WTC11 (cell line): Measurements from ENCODE around the gene HFE. TPM values are rescaled to one million over a fixed set of nuclear protein-coding genes. Genes with fewer than 3 reads are reported as not detected.

ENCODE experiments used
- ATAC-seq: fragments of 200-7000 bp; cut with Tn5 transposase; 2 replicates; pipeline ENCODE4 v1.10.0; 2021; ENCODE audit warnings: mild to moderate bottlenecking, moderate library complexity
- CTCF ChIA-PET: fragments of 300-600 bp; sonication (Branson Sonifier 250); formaldehyde crosslinking; loops from one replicate; lab custom pipeline; 2021; ENCODE audit warnings: antibody characterized with exemption; lab: Charles Lee
- POLR2A ChIA-PET: fragments of 350-600 bp; sonication (Branson Sonifier 250); formaldehyde crosslinking; loops from one replicate; lab custom pipeline; 2021; ENCODE audit warnings: antibody characterized with exemption; lab: Charles Lee
- DNase-seq: peaks from one replicate; pipeline ENCODE4 v3.0.0; 2021; ENCODE audit warnings: low spot score
- H3K27ac Mint-ChIP-seq: 2 replicates; pipeline ENCODE4 v1.8.0; 2021; ENCODE audit warnings: mixed read lengths
- H3K27me3 Mint-ChIP-seq: 2 replicates; pipeline ENCODE4 v1.8.0; 2021; ENCODE audit warnings: low read depth, mild to moderate bottlenecking, moderate library complexity, mixed read lengths
- H3K36me3 Mint-ChIP-seq: 2 replicates; pipeline ENCODE4 v1.8.0; 2021; ENCODE audit warnings: mixed read lengths
- H3K4me1 Mint-ChIP-seq: 2 replicates; pipeline ENCODE4 v1.8.0; 2022; ENCODE audit warnings: mixed read lengths
- H3K4me3 Mint-ChIP-seq: 2 replicates; pipeline ENCODE4 v1.8.0; 2021; ENCODE audit warnings: mild to moderate bottlenecking, moderate library complexity, mixed read lengths
- H3K9me3 Mint-ChIP-seq: 2 replicates; pipeline ENCODE4 v1.8.0; 2021; ENCODE audit warnings: mixed read lengths
- CREB1 ChIP-seq: sonication (generic); formaldehyde crosslinking; IDR thresholded peaks from 2 replicates; pipeline ENCODE4 v1.8.0; 2023; ENCODE audit warnings: mild to moderate bottlenecking, missing genetic modification reagents
- FOXJ3 ChIP-seq: sonication (generic); formaldehyde crosslinking; IDR thresholded peaks from 2 replicates; pipeline ENCODE4 v1.9.0; 2021; ENCODE audit warnings: missing genetic modification reagents, mild to moderate bottlenecking, borderline replicate concordance
- FOXP4 ChIP-seq: sonication (generic); formaldehyde crosslinking; IDR thresholded peaks from 2 replicates; pipeline ENCODE4 v1.8.0; 2022; ENCODE audit warnings: mild to moderate bottlenecking, missing genetic modification reagents
- HMGA2 ChIP-seq: fragments of 250-450 bp; sonication (Bioruptor Pico); IDR thresholded peaks from 2 replicates; pipeline ENCODE4 v1.4.0; 2021; ENCODE audit warnings: mild to moderate bottlenecking, moderate library complexity
- JUN ChIP-seq: sonication (generic); formaldehyde crosslinking; IDR thresholded peaks from 2 replicates; pipeline ENCODE4 v1.8.0; 2023; ENCODE audit warnings: mild to moderate bottlenecking, missing genetic modification reagents
- TP53 ChIP-seq: sonication (generic); formaldehyde crosslinking; IDR thresholded peaks from 2 replicates; pipeline ENCODE4 v1.8.1; 2023; ENCODE audit warnings: mild to moderate bottlenecking, missing genetic modification reagents
- ZMAT4 ChIP-seq: fragments of 250-450 bp; sonication (Bioruptor Pico); IDR thresholded peaks from 2 replicates; pipeline ENCODE4 v1.9.0; 2021; ENCODE audit warnings: mild to moderate bottlenecking
- total RNA-seq: library from RNA; stranded (reverse); gene quantifications from 3 replicates; pipeline ENCODE4 v1.2.3, GENCODE V29; 2021
- TF ChIP-seq, protein P1 (sequence below): sonication (generic); formaldehyde crosslinking; IDR thresholded peaks from 2 replicates; pipeline ENCODE4 v1.8.0; 2023; ENCODE audit warnings: missing genetic modification reagents, mild to moderate bottlenecking, borderline replicate concordance
- TF ChIP-seq, protein P2 (sequence below): fragments of 250-450 bp; sonication (Bioruptor Pico); IDR thresholded peaks from 2 replicates; pipeline ENCODE4 v1.8.0; 2021; ENCODE audit warnings: mild to moderate bottlenecking
- TF ChIP-seq, protein P3 (sequence below): sonication (generic); formaldehyde crosslinking; IDR thresholded peaks from 2 replicates; pipeline ENCODE4 v1.8.1; 2023; ENCODE audit warnings: mild to moderate bottlenecking, moderate library complexity, missing genetic modification reagents
- TF ChIP-seq, protein P4 (sequence below): sonication (generic); formaldehyde crosslinking; IDR thresholded peaks from 2 replicates; pipeline ENCODE4 v1.8.0; 2023; ENCODE audit warnings: mild to moderate bottlenecking, missing genetic modification reagents

HFE gene
- total RNA-seq, 1 experiment from 2014 or later: 1.9 TPM

- TF ChIP-seq FOXP4 (CRISPR knock-in tag): no peak
- no peak for TF ChIP-seq FOXJ3 (CRISPR knock-in tag)
- TF ChIP-seq CREB1 (CRISPR knock-in tag): no peak
- TF ChIP-seq TP53: no peak
- TF ChIP-seq JUN (CRISPR knock-in tag): no peak
These were observed 34.1 kb downstream of the HFE start (continued) for GRCh38 chr6:26121141-26122004.

DNA sequence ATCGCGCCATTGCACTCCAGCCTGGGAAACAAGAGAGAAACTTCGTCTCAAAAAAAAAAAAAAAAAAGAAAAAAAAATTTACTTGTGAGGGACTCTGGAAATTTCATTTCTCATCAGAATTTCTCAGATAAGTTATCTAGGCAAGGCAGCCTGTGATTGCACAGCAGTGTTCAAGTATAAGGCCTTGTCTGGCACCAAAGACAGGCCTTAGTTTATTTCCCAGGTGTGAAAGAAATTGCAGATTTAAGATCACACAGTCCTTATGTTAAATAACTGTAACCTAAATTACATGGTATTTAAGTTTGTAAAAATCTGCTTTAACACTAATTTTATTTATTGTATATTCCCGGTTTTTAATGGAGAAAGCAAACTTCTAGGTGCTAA lies 34.8 kb downstream of the HFE start:
- TF ChIP-seq HMGA2 (CRISPR knock-in tag) (no peak), ZMAT4 (CRISPR knock-in tag) (no peak)
- TF ChIP-seq, protein P1, sequence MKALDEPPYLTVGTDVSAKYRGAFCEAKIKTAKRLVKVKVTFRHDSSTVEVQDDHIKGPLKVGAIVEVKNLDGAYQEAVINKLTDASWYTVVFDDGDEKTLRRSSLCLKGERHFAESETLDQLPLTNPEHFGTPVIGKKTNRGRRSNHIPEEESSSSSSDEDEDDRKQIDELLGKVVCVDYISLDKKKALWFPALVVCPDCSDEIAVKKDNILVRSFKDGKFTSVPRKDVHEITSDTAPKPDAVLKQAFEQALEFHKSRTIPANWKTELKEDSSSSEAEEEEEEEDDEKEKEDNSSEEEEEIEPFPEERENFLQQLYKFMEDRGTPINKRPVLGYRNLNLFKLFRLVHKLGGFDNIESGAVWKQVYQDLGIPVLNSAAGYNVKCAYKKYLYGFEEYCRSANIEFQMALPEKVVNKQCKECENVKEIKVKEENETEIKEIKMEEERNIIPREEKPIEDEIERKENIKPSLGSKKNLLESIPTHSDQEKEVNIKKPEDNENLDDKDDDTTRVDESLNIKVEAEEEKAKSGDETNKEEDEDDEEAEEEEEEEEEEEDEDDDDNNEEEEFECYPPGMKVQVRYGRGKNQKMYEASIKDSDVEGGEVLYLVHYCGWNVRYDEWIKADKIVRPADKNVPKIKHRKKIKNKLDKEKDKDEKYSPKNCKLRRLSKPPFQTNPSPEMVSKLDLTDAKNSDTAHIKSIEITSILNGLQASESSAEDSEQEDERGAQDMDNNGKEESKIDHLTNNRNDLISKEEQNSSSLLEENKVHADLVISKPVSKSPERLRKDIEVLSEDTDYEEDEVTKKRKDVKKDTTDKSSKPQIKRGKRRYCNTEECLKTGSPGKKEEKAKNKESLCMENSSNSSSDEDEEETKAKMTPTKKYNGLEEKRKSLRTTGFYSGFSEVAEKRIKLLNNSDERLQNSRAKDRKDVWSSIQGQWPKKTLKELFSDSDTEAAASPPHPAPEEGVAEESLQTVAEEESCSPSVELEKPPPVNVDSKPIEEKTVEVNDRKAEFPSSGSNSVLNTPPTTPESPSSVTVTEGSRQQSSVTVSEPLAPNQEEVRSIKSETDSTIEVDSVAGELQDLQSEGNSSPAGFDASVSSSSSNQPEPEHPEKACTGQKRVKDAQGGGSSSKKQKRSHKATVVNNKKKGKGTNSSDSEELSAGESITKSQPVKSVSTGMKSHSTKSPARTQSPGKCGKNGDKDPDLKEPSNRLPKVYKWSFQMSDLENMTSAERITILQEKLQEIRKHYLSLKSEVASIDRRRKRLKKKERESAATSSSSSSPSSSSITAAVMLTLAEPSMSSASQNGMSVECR (CRISPR knock-in tag): no peak
- TF ChIP-seq, protein P2, sequence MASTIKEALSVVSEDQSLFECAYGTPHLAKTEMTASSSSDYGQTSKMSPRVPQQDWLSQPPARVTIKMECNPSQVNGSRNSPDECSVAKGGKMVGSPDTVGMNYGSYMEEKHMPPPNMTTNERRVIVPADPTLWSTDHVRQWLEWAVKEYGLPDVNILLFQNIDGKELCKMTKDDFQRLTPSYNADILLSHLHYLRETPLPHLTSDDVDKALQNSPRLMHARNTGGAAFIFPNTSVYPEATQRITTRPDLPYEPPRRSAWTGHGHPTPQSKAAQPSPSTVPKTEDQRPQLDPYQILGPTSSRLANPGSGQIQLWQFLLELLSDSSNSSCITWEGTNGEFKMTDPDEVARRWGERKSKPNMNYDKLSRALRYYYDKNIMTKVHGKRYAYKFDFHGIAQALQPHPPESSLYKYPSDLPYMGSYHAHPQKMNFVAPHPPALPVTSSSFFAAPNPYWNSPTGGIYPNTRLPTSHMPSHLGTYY (CRISPR knock-in tag): no peak
- TF ChIP-seq, protein P3, sequence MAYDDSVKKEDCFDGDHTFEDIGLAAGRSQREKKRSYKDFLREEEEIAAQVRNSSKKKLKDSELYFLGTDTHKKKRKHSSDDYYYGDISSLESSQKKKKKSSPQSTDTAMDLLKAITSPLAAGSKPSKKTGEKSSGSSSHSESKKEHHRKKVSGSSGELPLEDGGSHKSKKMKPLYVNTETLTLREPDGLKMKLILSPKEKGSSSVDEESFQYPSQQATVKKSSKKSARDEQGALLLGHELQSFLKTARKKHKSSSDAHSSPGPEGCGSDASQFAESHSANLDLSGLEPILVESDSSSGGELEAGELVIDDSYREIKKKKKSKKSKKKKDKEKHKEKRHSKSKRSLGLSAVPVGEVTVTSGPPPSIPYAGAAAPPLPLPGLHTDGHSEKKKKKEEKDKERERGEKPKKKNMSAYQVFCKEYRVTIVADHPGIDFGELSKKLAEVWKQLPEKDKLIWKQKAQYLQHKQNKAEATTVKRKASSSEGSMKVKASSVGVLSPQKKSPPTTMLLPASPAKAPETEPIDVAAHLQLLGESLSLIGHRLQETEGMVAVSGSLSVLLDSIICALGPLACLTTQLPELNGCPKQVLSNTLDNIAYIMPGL (CRISPR knock-in tag): no peak
- TF ChIP-seq, protein P4, sequence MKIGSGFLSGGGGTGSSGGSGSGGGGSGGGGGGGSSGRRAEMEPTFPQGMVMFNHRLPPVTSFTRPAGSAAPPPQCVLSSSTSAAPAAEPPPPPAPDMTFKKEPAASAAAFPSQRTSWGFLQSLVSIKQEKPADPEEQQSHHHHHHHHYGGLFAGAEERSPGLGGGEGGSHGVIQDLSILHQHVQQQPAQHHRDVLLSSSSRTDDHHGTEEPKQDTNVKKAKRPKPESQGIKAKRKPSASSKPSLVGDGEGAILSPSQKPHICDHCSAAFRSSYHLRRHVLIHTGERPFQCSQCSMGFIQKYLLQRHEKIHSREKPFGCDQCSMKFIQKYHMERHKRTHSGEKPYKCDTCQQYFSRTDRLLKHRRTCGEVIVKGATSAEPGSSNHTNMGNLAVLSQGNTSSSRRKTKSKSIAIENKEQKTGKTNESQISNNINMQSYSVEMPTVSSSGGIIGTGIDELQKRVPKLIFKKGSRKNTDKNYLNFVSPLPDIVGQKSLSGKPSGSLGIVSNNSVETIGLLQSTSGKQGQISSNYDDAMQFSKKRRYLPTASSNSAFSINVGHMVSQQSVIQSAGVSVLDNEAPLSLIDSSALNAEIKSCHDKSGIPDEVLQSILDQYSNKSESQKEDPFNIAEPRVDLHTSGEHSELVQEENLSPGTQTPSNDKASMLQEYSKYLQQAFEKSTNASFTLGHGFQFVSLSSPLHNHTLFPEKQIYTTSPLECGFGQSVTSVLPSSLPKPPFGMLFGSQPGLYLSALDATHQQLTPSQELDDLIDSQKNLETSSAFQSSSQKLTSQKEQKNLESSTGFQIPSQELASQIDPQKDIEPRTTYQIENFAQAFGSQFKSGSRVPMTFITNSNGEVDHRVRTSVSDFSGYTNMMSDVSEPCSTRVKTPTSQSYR: no peak
- Mint-ChIP-seq H3K36me3 (peaks cover 21% of the 10 kb centered on the region), H3K9me3 (no peaks in the 10 kb centered on the region), H3K4me1 (peaks cover 30% of the 10 kb centered on the region), H3K27me3 (no peaks in the 10 kb centered on the region), H3K4me3 (peak overlapping the region; percentile 95), H3K27ac (peak overlapping the region; percentile 99)
- ATAC-seq: no peak
- DNase-seq: no peak
- POLR2A ChIA-PET: interaction anchor here (0.7 to 3.1 kb wide), 6 partner anchors 13 to 115 kb away, joined by 3 to 55 read pairs (median 5); a partner anchor contains a TSS
- CTCF ChIA-PET: interaction anchor here (0.7 kb wide), 1 partner anchor 227 kb away, joined by 3 read pairs; no protein-coding TSS in a partner anchor
